ENCODE measurements around the gene HMGCS1. TPM values are rescaled to one million over a fixed set of nuclear protein-coding genes. Genes with fewer than 3 reads are reported as not detected.
A peak's percentile ranks its signal among the peaks of the same experiment; 100 is the strongest.

Gene HMGCS1
- total and polyA plus RNA-seq, 2 of the 13 experiments (the other 11 are each of a cell fraction or from before 2014, with no cell fraction given) = 56.8 to 318 TPM

- TF ChIP-seq, protein P1, sequence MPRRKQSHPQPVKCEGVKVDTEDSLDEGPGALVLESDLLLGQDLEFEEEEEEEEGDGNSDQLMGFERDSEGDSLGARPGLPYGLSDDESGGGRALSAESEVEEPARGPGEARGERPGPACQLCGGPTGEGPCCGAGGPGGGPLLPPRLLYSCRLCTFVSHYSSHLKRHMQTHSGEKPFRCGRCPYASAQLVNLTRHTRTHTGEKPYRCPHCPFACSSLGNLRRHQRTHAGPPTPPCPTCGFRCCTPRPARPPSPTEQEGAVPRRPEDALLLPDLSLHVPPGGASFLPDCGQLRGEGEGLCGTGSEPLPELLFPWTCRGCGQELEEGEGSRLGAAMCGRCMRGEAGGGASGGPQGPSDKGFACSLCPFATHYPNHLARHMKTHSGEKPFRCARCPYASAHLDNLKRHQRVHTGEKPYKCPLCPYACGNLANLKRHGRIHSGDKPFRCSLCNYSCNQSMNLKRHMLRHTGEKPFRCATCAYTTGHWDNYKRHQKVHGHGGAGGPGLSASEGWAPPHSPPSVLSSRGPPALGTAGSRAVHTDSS (CRISPR knock-in tag; conservative IDR thresholded peaks at IDR 0.05) = no peak
- TF ChIP-seq ZNF572 (CRISPR knock-in tag; IDR thresholded peaks at IDR 0.05) = no peak
- TF ChIP-seq IRF2 (CRISPR knock-in tag; IDR thresholded peaks at IDR 0.05) = no peak
- TF ChIP-seq ZNF605 (CRISPR knock-in tag; IDR thresholded peaks at IDR 0.05) = no peak
- TF ChIP-seq ZFAT (CRISPR knock-in tag; conservative IDR thresholded peaks at IDR 0.05) = no peak
- TF ChIP-seq DBP (CRISPR knock-in tag; IDR thresholded peaks at IDR 0.05; ENCODE audit: not compliant biosample characterization) = no peak
- TF ChIP-seq ZNF777 (CRISPR knock-in tag; IDR thresholded peaks at IDR 0.05) = no peak
- TF ChIP-seq ZNF20 (CRISPR knock-in tag; IDR thresholded peaks at IDR 0.05) = no peak
- no peak for TF ChIP-seq DR1 (CRISPR knock-in tag; IDR thresholded peaks at IDR 0.05)
- TF ChIP-seq SMARCE1 (IDR thresholded peaks at IDR 0.05; ENCODE audit: borderline replicate concordance) = no peak
- TF ChIP-seq ATF3 (CRISPR knock-in tag; IDR thresholded peaks at IDR 0.05) = no peak
- no peak for TF ChIP-seq ZNF569 (CRISPR knock-in tag; IDR thresholded peaks at IDR 0.05; ENCODE audit: borderline replicate concordance)
- peak; percentile 60; the same call in 1 of the 2 replicates for TF ChIP-seq ZNF292 (CRISPR knock-in tag; IDR thresholded peaks at IDR 0.05; ENCODE audit: borderline replicate concordance, low read depth)
- no peak for TF ChIP-seq ZNF318 (CRISPR knock-in tag; IDR thresholded peaks at IDR 0.05)
- TF ChIP-seq SP2 (CRISPR knock-in tag; IDR thresholded peaks at IDR 0.05) = no peak
- TF ChIP-seq ZMAT3 (CRISPR knock-in tag; conservative IDR thresholded peaks at IDR 0.05) = no peak
- TF ChIP-seq KDM6A (CRISPR knock-in tag; IDR thresholded peaks at IDR 0.05; ENCODE audit: low read depth) = no peak
- TF ChIP-seq ZSCAN29 (CRISPR knock-in tag; conservative IDR thresholded peaks at IDR 0.05) = no peak
- no peak for TF ChIP-seq FOXC1 (CRISPR knock-in tag; IDR thresholded peaks at IDR 0.05; ENCODE audit: borderline replicate concordance)
- TF ChIP-seq GLI4 (CRISPR knock-in tag; IDR thresholded peaks at IDR 0.05; ENCODE audit: borderline replicate concordance) = no peak
These were observed 35.0 kb upstream of the HMGCS1 start (continued) for GRCh38 chr5:43348207-43348606.
